CD8-positive, alpha-beta memory T cell (primary cell): ENCODE data around the gene GOT1. TPM values are rescaled to one million over a fixed set of nuclear protein-coding genes. Genes with fewer than 3 reads are reported as not detected.

Source experiments
- CTCF ChIA-PET: fragments of 350-600 bp; sonication (Branson Sonifier 250); formaldehyde crosslinking; loops from one replicate; lab custom pipeline; 2021; ENCODE audit warnings: antibody characterized with exemption; lab: Charles Lee
- POLR2A ChIA-PET: fragments of 350-600 bp; sonication (Branson Sonifier 250); formaldehyde crosslinking; loops from one replicate; lab custom pipeline; 2021; ENCODE audit warnings: antibody characterized with exemption; lab: Charles Lee
- DNase-seq, 5 donors: peaks; one replicate each; pipeline versions ENCODE4 v3.0.0 to v3.0.0-alpha.2; 2020 to 2022; ENCODE audit warnings: mixed read lengths in 1 of 5
- H3K27ac ChIP-seq: one replicate; pipeline ENCODE4 v1.7.0; 2013; ENCODE audit warnings: low read depth, mild to moderate bottlenecking, low read length, moderate library complexity
- H3K27me3 ChIP-seq: 2 replicates; pipeline ENCODE4 v1.7.0; 2013; ENCODE audit warnings: low read length, mild to moderate bottlenecking; ENCODE audit not compliant: insufficient read depth, poor library complexity, severe bottlenecking
- H3K36me3 ChIP-seq: 2 replicates; pipeline ENCODE4 v1.7.0; 2013; ENCODE audit warnings: mild to moderate bottlenecking, low read length, moderate library complexity; ENCODE audit not compliant: insufficient read depth
- H3K4me1 ChIP-seq: 2 replicates; pipeline ENCODE4 v1.7.0; 2013; ENCODE audit warnings: mild to moderate bottlenecking, low read length, moderate library complexity; ENCODE audit not compliant: insufficient read depth
- H3K4me3 ChIP-seq: 2 replicates; pipeline ENCODE4 v1.7.0; 2013; ENCODE audit warnings: mild to moderate bottlenecking, low read length
- H3K9me3 ChIP-seq: 2 replicates; pipeline ENCODE4 v1.7.0; 2013; ENCODE audit warnings: mild to moderate bottlenecking, low read length
- H3K27ac Mint-ChIP-seq, 8 donors: one replicate each; pipeline ENCODE4 v1.8.0; 2020 to 2021; ENCODE audit warnings: mixed read lengths in 8 of 8, mild to moderate bottlenecking in 6 of 8, inconsistent platforms in 3 of 8, moderate library complexity in 3 of 8
- H3K27me3 Mint-ChIP-seq, 2 donors: one replicate each; pipeline ENCODE4 v1.8.0; 2020 to 2021; ENCODE audit warnings: mixed read lengths in 2 of 2, mild to moderate bottlenecking in 1 of 2, moderate library complexity in 1 of 2
- H3K36me3 Mint-ChIP-seq, 3 donors: one replicate each; pipeline ENCODE4 v1.8.0; 2020 to 2021; ENCODE audit warnings: mixed read lengths in 3 of 3, inconsistent platforms in 1 of 3, mild to moderate bottlenecking in 1 of 3
- H3K4me1 Mint-ChIP-seq, 3 donors: one replicate each; pipeline ENCODE4 v1.8.0; 2020 to 2021; ENCODE audit warnings: mixed read lengths in 3 of 3, inconsistent platforms in 1 of 3, mild to moderate bottlenecking in 1 of 3
- H3K4me3 Mint-ChIP-seq, 7 donors: one replicate each; pipeline ENCODE4 v1.8.0; 2020 to 2021; ENCODE audit warnings: mixed read lengths in 7 of 7, mild to moderate bottlenecking in 6 of 7, moderate library complexity in 4 of 7, inconsistent platforms in 2 of 7
- H3K9me3 Mint-ChIP-seq, 5 donors: one replicate each; pipeline ENCODE4 v1.8.0; 2020 to 2022; ENCODE audit warnings: mixed read lengths in 5 of 5, mild to moderate bottlenecking in 3 of 5, moderate library complexity in 2 of 5, inconsistent platforms in 1 of 5
- polyA plus RNA-seq: library from polyadenylated mRNA; unstranded; fragments of 300-500 nt; fragmentation: Illumina TruSeq; gene quantifications from one replicate; pipeline ENCODE4 v1.2.3, GENCODE V29; 2021
- total RNA-seq, 2 experiments: library from RNA; stranded (reverse); gene quantifications; one replicate each; pipeline ENCODE4 v1.2.3, GENCODE V29; 2021

The GOT1 gene
- 10 to 100 TPM; 32.9 to 33.4 TPM for total RNA-seq
- polyA plus RNA-seq = 24.6 TPM

GRCh38 chr10:99430451-99431189 is at the start of gene GOT1:
Gene GOT1, minus strand, starts transcription at chr10:99430624. Its CDS starts 59 bp downstream, at chr10:99430565.
- H3K9me3 Mint-ChIP-seq = no peaks in the 10 kb centered on the region
- POLR2A ChIA-PET = interaction anchor here (1.4 to 1.6 kb wide), 3 partner anchors 188 to 302 kb away, joined by 4 to 14 read pairs (median 7); partner anchors contain the start of genes COX15, CUTC and SLC25A28
- Histone ChIP-seq H3K36me3 (no peaks in the 10 kb centered on the region), H3K27ac (peak within 1 kb of the TSS; percentile 79), H3K27me3 (no peaks in the 10 kb centered on the region), H3K9me3 (no peaks in the 10 kb centered on the region), H3K4me1 (peaks cover 18% of the 10 kb centered on the region), H3K4me3 (peak within 1 kb of the TSS; percentile 89)
- DNase-seq = peak; percentile 88 to 95 (median 94)
- CTCF ChIA-PET = interaction anchor here (0.8 to 2.1 kb wide), 5 partner anchors 37 to 223 kb away, joined by 3 to 6 read pairs (median 3); no protein-coding TSS in a partner anchor
- H3K27me3 Mint-ChIP-seq = peaks cover 0 to 4% of the 10 kb centered on the region in 2 donors
- H3K27ac Mint-ChIP-seq = peak within 1 kb of the TSS; percentile 91 to 98 (median 96)
- H3K4me3 Mint-ChIP-seq = peak within 1 kb of the TSS; percentile 93 to 99 (median 98)
- peaks cover 33 to 48% (median 43%) of the 10 kb centered on the region in 3 donors for H3K4me1 Mint-ChIP-seq
- H3K36me3 Mint-ChIP-seq = peaks cover 0 to 20% (median 3%) of the 10 kb centered on the region in 3 donors

GRCh38 chr10:99470327-99470726 is 39.9 kb upstream of the GOT1 start:
- Histone ChIP-seq H3K4me1 (no peaks in the 10 kb centered on the region), H3K9me3 (no peaks in the 10 kb centered on the region), H3K36me3 (no peaks in the 10 kb centered on the region), H3K27ac (no peak overlapping the region), H3K4me3 (no peak overlapping the region), H3K27me3 (peaks cover 7% of the 10 kb centered on the region)
- ChIA-PET POLR2A (no interaction called here), CTCF (no interaction called here)
- Mint-ChIP-seq H3K4me3 (no peak overlapping the region), H3K9me3 (peaks cover 0 to 2% (median 0%) of the 10 kb centered on the region in 5 donors), H3K27me3 (peaks cover 13 to 49% of the 10 kb centered on the region in 2 donors), H3K36me3 (no peaks in the 10 kb centered on the region), H3K4me1 (no peaks in the 10 kb centered on the region), H3K27ac (no peak overlapping the region)
- DNase-seq = no peak

DNA sequence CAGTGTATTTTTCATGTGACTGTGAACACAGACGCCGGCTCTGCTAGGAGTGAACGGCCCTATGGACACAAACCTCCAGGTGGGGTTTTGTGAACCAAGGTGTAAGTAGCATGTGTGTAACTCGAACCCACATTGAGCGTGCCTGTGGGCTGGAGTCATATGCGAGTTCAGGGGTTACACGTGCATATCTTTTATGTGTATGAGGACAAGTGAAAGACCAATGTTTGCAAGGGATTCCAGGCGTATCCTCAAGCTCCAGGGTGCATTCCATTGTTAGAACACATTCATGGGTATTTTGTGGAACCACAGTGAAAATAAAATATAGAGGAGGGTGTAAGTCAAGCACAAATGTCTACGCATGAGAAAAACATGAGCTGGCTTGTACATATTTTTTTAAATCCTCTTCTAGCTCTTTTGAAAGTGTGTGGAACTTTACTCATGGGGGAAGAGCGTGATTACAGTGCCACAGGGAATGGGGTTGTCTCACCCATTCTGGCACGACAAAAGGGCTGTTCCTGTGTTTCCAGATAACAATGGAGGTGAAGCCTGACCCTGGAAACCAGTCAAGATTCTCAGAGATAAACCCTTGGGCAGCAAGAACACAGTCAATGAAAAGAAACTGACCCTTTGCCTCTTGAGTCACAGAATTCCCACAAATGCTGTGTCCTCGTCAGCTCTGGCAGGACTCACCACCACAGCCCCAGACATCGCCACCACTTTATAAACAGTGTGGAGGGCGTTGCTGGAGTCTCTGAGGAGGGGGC is 37.0 kb upstream of the GOT1 start:
- CTCF ChIA-PET = interaction anchor here (1.0 kb wide), 1 partner anchor 98 kb away, joined by 3 read pairs; no protein-coding TSS in a partner anchor
- POLR2A ChIA-PET = no interaction called here

DNA sequence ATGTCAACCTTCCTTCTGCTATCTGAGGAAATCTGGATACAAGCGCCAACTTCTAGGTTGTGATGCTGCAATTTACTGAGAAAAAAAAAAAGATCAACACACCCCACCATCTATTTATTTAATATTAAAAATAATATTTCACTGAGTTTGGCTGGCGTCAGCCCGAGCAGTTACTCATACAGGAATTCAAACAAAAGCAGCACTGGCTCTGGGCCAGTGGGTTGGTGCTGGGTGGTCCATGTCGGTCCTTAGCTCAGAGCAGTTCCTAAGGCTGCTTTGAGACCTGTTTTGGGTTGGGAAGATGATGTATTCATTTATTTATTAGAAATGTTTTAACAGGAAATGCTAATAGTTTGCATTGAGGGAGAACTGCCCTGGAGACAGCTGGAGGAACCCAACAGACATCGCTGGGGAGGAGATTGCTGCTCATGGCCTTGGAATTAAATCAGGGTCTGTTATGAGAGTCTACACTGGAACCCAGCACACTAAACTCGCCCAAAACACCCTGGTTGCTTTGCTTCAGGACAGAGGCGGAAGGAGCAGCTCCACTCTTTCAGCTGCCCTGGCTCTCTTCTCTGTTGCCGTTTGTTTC is 36.3 kb upstream of the GOT1 start:
- peaks cover 0 to 2% (median 0%) of the 10 kb centered on the region in 5 donors for H3K9me3 Mint-ChIP-seq
- Histone ChIP-seq H3K4me1 (no peaks in the 10 kb centered on the region), H3K36me3 (no peaks in the 10 kb centered on the region), H3K9me3 (no peaks in the 10 kb centered on the region), H3K27me3 (peaks cover 7% of the 10 kb centered on the region), H3K27ac (no peak overlapping the region), H3K4me3 (no peak overlapping the region)
- no peak overlapping the region for H3K27ac Mint-ChIP-seq
- ChIA-PET POLR2A (no interaction called here), CTCF (interaction anchor here (1.0 kb wide), 1 partner anchor 98 kb away, joined by 3 read pairs; no protein-coding TSS in a partner anchor)
- H3K36me3 Mint-ChIP-seq = peaks cover 0 to 2% (median 0%) of the 10 kb centered on the region in 3 donors
- no peak overlapping the region for H3K4me3 Mint-ChIP-seq
- peaks cover 22 to 48% of the 10 kb centered on the region in 2 donors for H3K27me3 Mint-ChIP-seq
- DNase-seq = no peak
- no peaks in the 10 kb centered on the region for H3K4me1 Mint-ChIP-seq

More for the DNA sequence above, 37.0 kb upstream of the GOT1 start:
- Mint-ChIP-seq H3K36me3 (peaks cover 0 to 2% (median 0%) of the 10 kb centered on the region in 3 donors), H3K9me3 (peaks cover 0 to 2% (median 0%) of the 10 kb centered on the region in 5 donors), H3K4me1 (no peaks in the 10 kb centered on the region), H3K4me3 (no peak overlapping the region), H3K27me3 (peaks cover 20 to 48% of the 10 kb centered on the region in 2 donors), H3K27ac (no peak overlapping the region)
- Histone ChIP-seq H3K4me1 (no peaks in the 10 kb centered on the region), H3K4me3 (no peak overlapping the region), H3K27me3 (peaks cover 7% of the 10 kb centered on the region), H3K9me3 (no peaks in the 10 kb centered on the region), H3K36me3 (no peaks in the 10 kb centered on the region), H3K27ac (no peak overlapping the region)
- no peak for DNase-seq

DNA sequence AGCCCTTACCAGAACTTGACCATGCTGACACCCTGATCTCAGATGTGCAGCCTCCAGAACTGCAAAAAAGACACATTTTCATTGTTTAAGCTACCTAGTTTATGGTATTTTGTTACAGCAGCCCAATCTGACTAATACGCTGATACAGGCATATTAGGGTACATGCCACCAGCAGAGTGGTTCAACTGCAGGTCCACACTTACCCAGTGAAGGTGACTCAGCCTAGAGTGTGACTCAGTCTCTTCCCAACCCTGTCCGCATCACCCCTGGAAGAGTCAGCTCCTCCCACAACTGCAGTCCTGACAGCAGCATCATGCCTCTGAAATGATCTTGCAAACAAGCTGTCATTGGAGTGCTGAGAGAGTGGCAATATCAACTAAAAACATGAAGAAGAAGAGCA is 30.8 kb upstream of the GOT1 start:
- POLR2A ChIA-PET = no interaction called here
- Mint-ChIP-seq H3K4me1 (no peaks in the 10 kb centered on the region), H3K4me3 (no peak overlapping the region), H3K9me3 (peaks cover 0 to 1% (median 0%) of the 10 kb centered on the region in 5 donors), H3K36me3 (peaks cover 0 to 2% (median 0%) of the 10 kb centered on the region in 3 donors), H3K27me3 (peaks cover 23 to 48% of the 10 kb centered on the region in 2 donors), H3K27ac (no peak overlapping the region)
- H3K4me1 ChIP-seq = no peaks in the 10 kb centered on the region
- no peak overlapping the region for H3K4me3 ChIP-seq
- no peaks in the 10 kb centered on the region for H3K36me3 ChIP-seq
- CTCF ChIA-PET = no interaction called here
- no peaks in the 10 kb centered on the region for H3K9me3 ChIP-seq
- H3K27ac ChIP-seq = no peak overlapping the region
- no peak for DNase-seq
- H3K27me3 ChIP-seq = no peaks in the 10 kb centered on the region

GRCh38 chr10:99460070-99460469 is 29.6 kb upstream of the GOT1 start:
- Mint-ChIP-seq H3K27ac (no peak overlapping the region), H3K36me3 (peaks cover 0 to 2% (median 0%) of the 10 kb centered on the region in 3 donors), H3K4me1 (no peaks in the 10 kb centered on the region), H3K4me3 (no peak overlapping the region), H3K27me3 (peaks cover 23 to 47% of the 10 kb centered on the region in 2 donors), H3K9me3 (peaks cover 0 to 1% (median 0%) of the 10 kb centered on the region in 5 donors)
- no peaks in the 10 kb centered on the region for H3K9me3 ChIP-seq
- no peak for DNase-seq
- no peaks in the 10 kb centered on the region for H3K27me3 ChIP-seq
- H3K27ac ChIP-seq = no peak overlapping the region
- H3K4me3 ChIP-seq = no peak overlapping the region
- H3K36me3 ChIP-seq = no peaks in the 10 kb centered on the region
- no peaks in the 10 kb centered on the region for H3K4me1 ChIP-seq
- CTCF ChIA-PET = no interaction called here
- POLR2A ChIA-PET = no interaction called here

- H3K36me3 Mint-ChIP-seq = no peaks in the 10 kb centered on the region
- H3K27ac ChIP-seq = no peak overlapping the region
- H3K4me1 Mint-ChIP-seq = no peaks in the 10 kb centered on the region
- H3K9me3 ChIP-seq = no peaks in the 10 kb centered on the region
- no peaks in the 10 kb centered on the region for H3K36me3 ChIP-seq
- no peak for DNase-seq
- POLR2A ChIA-PET = no interaction called here
- peaks cover 22 to 49% of the 10 kb centered on the region in 2 donors for H3K27me3 Mint-ChIP-seq
- peaks cover 0 to 1% (median 0%) of the 10 kb centered on the region in 5 donors for H3K9me3 Mint-ChIP-seq
- no peak overlapping the region for H3K4me3 Mint-ChIP-seq
- H3K4me1 ChIP-seq = no peaks in the 10 kb centered on the region
- no peak overlapping the region for H3K4me3 ChIP-seq
- no peak overlapping the region for H3K27ac Mint-ChIP-seq
- CTCF ChIA-PET = no interaction called here
- no peaks in the 10 kb centered on the region for H3K27me3 ChIP-seq
Measured at GRCh38 chr10:99459217-99459616, 28.8 kb upstream of the GOT1 start.
